SU-DHL-6 (cell line): ENCODE data around the gene DGUOK.

Experiments
- CTCF ChIP-seq: fragments of 200-600 bp; sonication (generic); IDR thresholded peaks from one replicate; pipeline ENCODE4 v1.5.1; 2017; ENCODE audit warnings: antibody characterized with exemption, mild to moderate bottlenecking, low read length, moderate library complexity; ENCODE audit not compliant: insufficient read depth, poor library complexity, severe bottlenecking
- EZH2phosphoT487 ChIP-seq: fragments of 200-600 bp; sonication (generic), shearing (Covaris generic); conservative IDR thresholded peaks from 2 replicates; pipeline ENCODE4 v1.6.1; 2018; ENCODE audit warnings: mild to moderate bottlenecking, antibody characterized with exemption, low read length, moderate library complexity, mixed read lengths

GRCh38 chr2:74007711-74008110 lies 81.0 kb downstream of the DGUOK start:
- TF ChIP-seq EZH2phosphoT487 (no peak), CTCF (no peak)
